ENCODE measurements around the gene LARP1. TPM values are rescaled to one million over a fixed set of nuclear protein-coding genes. Genes with fewer than 3 reads are reported as not detected.

The LARP1 gene
- total RNA-seq, 6 donors from 2014 or later = 107 to 154 (median 129) TPM

- DNase-seq = no peak
- Histone ChIP-seq H3K9me3 (no peaks in the 10 kb centered on the region), H3K27me3 (no peaks in the 10 kb centered on the region), H3K27ac (peak overlapping the region in 1 of 4 donors; percentile 4), H3K4me3 (no peak overlapping the region), H3K4me1 (peaks cover 40 to 51% (median 48%) of the 10 kb centered on the region in 4 donors), H3K36me3 (peaks cover 3 to 62% (median 41%) of the 10 kb centered on the region in 4 donors)
- ATAC-seq (ENCODE audit: low FRiP score in 2 of 2) = no peak
- 43 to 57% methylated on average over 5 of the region's 5 CpGs for whole genome bisulfite sequencing, 2 donors
- no peak for TF ChIP-seq POLR2AphosphoS5 (IDR thresholded peaks at IDR 0.05)
- no peak for TF ChIP-seq EP300 (IDR thresholded peaks at IDR 0.05)
- TF ChIP-seq, protein P1, sequence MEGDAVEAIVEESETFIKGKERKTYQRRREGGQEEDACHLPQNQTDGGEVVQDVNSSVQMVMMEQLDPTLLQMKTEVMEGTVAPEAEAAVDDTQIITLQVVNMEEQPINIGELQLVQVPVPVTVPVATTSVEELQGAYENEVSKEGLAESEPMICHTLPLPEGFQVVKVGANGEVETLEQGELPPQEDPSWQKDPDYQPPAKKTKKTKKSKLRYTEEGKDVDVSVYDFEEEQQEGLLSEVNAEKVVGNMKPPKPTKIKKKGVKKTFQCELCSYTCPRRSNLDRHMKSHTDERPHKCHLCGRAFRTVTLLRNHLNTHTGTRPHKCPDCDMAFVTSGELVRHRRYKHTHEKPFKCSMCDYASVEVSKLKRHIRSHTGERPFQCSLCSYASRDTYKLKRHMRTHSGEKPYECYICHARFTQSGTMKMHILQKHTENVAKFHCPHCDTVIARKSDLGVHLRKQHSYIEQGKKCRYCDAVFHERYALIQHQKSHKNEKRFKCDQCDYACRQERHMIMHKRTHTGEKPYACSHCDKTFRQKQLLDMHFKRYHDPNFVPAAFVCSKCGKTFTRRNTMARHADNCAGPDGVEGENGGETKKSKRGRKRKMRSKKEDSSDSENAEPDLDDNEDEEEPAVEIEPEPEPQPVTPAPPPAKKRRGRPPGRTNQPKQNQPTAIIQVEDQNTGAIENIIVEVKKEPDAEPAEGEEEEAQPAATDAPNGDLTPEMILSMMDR (IDR thresholded peaks at IDR 0.05) = no peak
- TF ChIP-seq POLR2A (IDR thresholded peaks at IDR 0.05) = no peak
Observed at GRCh38 chr5:154865466-154866184, 110.4 kb downstream of the LARP1 start.

DNA sequence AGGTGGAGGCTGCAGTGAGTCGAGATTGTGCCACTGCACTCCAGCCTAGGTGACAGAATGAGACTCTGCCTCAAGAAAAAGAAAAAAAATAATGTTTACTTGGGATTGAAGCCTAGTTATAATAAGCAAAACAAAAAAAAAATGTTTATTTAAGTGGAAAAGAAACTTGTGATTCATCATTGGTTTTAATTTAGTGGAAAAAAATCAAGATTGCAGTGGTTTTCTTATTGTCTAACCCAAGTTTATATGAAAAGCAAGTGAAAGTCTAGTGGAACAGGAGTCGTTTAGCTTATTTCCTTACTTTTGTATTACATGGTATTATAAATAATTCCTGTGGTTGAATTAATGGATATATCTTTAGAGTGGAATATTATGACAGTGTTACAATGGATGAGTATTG is 111.7 kb downstream of the LARP1 start:
- no peak for ATAC-seq (ENCODE audit: low FRiP score in 2 of 2)
- Histone ChIP-seq H3K4me3 (no peak overlapping the region), H3K9me3 (no peaks in the 10 kb centered on the region), H3K4me1 (peaks cover 30 to 38% (median 36%) of the 10 kb centered on the region in 4 donors), H3K36me3 (peaks cover 3 to 74% (median 52%) of the 10 kb centered on the region in 4 donors), H3K27ac (peak overlapping the region in 1 of 4 donors; percentile 4), H3K27me3 (no peaks in the 10 kb centered on the region)
- TF ChIP-seq EP300 (IDR thresholded peaks at IDR 0.05) (no peak), POLR2A (IDR thresholded peaks at IDR 0.05) (no peak), POLR2AphosphoS5 (IDR thresholded peaks at IDR 0.05) (no peak)
- TF ChIP-seq, protein P1 (IDR thresholded peaks at IDR 0.05) = no peak
- WGBS, 2 donors = 71 to 75% methylated on average over 2 of the region's 2 CpGs
- DNase-seq = no peak

Small RNAs within 50 kb of the gene (small RNA-seq; reads per million reads assigned to genes)
- gene MIR378H (0 reads per million in 4 donors), gene RF00019 (0 reads per million in 4 donors)

Other genes starting within 250 kb of the LARP1 start
- 100 to 1,000 TPM in 1 of 6 donors, 10 to 100 TPM in 5; 41.7 to 147 (median 60.2) TPM for gene FAXDC2, start 95.2 kb downstream of the LARP1 start, total RNA-seq
- gene CNOT8, start 103.2 kb downstream of the LARP1 start, total RNA-seq = 100 to 1,000 TPM in 1 of 6 donors, 10 to 100 TPM in 5; 54.5 to 189 (median 87.6) TPM
- gene GEMIN5, start 182.8 kb downstream of the LARP1 start, total RNA-seq = 10 to 100 TPM in 5 of 6 donors, 1 to 10 TPM in 1; 6.5 to 15.6 (median 14.9) TPM
- 10 to 100 TPM in 5 of 6 donors, 1 to 10 TPM in 1; 7.3 to 34.0 (median 30.3) TPM for gene MRPL22, start 185.7 kb downstream of the LARP1 start, total RNA-seq

All from upper lobe of left lung (tissue), 6 donors.